GM12892 (cell line): Measurements from ENCODE around the gene TRAPPC3.

ENCODE experiments used
- POLR2A ChIP-seq: IDR thresholded peaks from 2 replicates; pipeline ENCODE4 v1.6.1; 2011; ENCODE audit warnings: low read depth, low read length, control low read depth
- POLR2AphosphoS5 ChIP-seq: IDR thresholded peaks from 2 replicates; pipeline ENCODE4 v1.6.1; 2011; ENCODE audit warnings: low read depth, low read length, control low read depth
- TAF1 ChIP-seq: IDR thresholded peaks from 2 replicates; pipeline ENCODE4 v1.6.1; 2011; ENCODE audit warnings: low read depth, mild to moderate bottlenecking, control low read depth, low read length, borderline replicate concordance

GRCh38 chr1:36099681-36100341 lies 49.5 kb downstream of the TRAPPC3 start:
- TF ChIP-seq POLR2AphosphoS5, result no peak
- no peak for TF ChIP-seq POLR2A
- no peak for TF ChIP-seq TAF1
